RPMI8226 (cell line): ENCODE results near the gene PDGFD.

ENCODE experiments used
- DNase-seq: peaks from one replicate; pipeline ENCODE4 v3.0.0-alpha.2; 2015

Gene PDGFD

GRCh38 chr11:104164028-104164520, at the start of gene PDGFD:
Gene PDGFD, minus strand, starts transcription at chr11:104164147.
- DNase-seq, result peak; percentile 57

DNA sequence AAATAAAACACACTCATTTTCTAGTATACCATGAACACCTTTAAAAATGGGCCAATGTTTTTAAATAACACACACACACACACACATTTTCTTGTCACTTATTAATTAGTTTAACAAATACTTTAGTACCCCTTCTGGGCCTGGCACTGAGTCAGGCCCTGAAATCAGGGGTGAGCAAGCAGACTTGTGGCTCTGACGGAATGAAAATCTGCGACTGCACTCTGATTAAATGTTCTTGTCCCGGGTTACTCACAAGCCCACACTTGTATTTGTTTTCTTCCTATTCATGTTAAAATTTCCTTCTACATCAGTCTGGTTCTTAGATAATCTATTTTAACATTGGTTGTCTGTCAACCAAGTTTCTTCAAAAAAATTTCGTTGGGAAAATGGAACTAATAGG, 43.0 kb upstream of the PDGFD start:
- no peak for DNase-seq

GRCh38 chr11:104205838-104206237, 41.9 kb upstream of the PDGFD start:
- DNase-seq, result no peak

DNA sequence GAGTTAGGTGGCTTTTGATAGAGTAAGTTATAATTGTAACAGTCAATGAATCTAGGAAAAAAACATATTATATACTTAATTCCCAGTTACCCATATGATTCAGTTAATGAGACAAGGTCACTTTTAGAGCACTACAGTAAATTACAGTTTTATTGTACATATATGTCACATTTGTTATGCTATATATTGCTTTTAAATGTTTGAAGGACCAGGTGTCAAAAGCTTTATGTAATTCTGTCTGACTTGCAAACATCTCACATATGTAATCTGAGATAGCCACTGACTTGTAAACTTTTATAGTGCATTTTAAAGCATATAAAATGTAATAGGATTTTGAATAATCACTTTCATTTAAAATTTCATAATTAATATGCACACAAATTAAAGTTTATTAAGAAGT, 36.7 kb upstream of the PDGFD start:
- no peak for DNase-seq

DNA sequence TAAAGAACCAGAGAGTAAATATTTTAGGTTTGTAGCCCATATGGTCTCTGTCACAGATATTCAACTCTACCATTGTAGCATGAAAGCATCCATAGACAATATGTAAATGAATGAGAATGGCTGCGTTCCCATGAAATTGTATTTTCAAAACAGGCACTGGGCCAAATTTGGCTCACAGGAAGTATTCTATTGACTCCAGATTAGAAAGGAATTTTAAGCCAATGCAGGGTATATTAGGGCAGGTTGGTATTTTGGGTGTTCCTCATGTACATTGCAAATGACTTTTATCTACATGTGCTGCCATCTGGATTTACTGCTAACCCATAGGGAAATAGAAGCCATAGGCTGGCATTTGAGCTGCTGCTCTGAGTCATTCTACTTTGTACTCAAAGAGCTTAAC, 35.1 kb upstream of the PDGFD start:
- no peak for DNase-seq

DNA sequence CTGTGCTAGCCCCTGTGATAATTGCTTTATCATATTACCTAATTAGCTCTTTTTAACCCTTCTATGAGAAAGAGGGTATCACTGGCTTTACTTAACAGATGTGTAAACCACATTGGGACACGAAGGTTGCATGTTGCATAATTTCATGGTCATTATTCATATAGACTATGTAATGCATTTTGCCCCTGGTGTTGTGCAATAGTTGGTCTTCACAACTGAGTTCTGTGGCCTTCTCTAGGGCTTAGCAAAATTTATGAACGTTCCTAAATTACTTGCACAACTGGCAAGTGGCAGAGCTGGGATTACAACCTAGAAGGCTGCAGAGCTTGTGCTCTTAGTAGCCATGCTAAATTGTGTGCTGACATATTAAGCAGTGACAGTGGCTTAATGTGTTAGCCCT, 34.6 kb upstream of the PDGFD start:
- DNase-seq, result no peak

DNA sequence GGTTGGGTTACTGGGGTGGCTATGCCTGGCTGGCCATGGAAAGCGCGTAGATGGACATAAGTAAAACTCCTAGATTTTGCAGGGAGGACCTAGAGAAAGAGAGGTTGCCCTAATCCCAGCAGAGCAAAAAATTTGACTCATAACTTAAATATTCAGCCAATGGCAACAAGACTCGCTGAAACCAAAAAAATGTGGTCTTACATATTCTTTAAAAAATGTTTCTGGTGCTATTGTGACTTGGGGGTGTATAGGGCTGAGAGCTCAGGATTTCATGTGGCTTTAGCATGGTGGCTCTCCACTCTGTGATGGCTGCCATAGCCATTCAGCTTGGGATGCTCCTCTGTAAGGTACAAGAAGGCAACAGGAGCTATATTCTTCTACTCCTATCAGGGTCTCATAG, 27.2 kb upstream of the PDGFD start:
- DNase-seq, result no peak

GRCh38 chr11:104183593-104183992, 19.6 kb upstream of the PDGFD start:
- no peak for DNase-seq

DNA sequence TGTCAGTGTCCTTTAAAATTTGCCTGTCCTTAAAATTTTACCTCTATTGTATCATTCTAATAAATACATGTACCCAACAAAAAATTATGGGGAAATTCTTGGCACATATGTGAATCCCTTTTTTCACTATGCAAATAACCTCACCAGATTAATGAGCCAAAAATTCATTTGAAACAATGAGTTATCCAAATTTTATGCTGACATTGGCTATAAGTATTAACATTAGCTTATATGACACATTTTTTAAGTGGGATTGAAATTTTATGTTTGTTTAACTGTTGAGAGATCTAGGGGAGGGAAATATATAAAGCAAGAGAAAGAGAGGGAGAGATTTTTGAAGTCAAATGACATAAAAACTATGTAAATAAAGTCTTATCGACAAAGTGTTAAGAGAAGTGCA, 11.8 kb upstream of the PDGFD start:
- DNase-seq, result no peak

GRCh38 chr11:104169091-104169490, 5.1 kb upstream of the PDGFD start:
- DNase-seq, result no peak

DNA sequence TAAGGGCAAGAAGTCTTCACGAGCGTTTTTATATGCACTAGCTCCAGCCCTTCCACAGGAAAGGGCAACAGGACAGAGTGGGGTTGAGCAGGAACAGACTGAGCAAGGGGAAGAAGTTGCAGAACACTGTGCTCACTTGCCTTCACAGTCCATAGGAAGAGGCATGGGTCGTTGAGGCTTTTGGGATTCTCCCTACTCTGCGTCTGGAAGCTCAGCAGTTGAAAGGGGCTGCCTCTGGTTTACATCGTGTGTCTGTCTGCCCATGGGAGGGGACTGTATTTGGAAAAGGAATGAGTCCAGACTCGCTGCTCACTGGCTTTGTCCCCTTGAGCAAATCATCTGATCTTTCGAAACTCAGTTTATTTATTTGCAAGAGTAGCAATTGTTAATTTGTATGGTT, 1.1 kb upstream of the PDGFD start:
- DNase-seq, result no peak

DNA sequence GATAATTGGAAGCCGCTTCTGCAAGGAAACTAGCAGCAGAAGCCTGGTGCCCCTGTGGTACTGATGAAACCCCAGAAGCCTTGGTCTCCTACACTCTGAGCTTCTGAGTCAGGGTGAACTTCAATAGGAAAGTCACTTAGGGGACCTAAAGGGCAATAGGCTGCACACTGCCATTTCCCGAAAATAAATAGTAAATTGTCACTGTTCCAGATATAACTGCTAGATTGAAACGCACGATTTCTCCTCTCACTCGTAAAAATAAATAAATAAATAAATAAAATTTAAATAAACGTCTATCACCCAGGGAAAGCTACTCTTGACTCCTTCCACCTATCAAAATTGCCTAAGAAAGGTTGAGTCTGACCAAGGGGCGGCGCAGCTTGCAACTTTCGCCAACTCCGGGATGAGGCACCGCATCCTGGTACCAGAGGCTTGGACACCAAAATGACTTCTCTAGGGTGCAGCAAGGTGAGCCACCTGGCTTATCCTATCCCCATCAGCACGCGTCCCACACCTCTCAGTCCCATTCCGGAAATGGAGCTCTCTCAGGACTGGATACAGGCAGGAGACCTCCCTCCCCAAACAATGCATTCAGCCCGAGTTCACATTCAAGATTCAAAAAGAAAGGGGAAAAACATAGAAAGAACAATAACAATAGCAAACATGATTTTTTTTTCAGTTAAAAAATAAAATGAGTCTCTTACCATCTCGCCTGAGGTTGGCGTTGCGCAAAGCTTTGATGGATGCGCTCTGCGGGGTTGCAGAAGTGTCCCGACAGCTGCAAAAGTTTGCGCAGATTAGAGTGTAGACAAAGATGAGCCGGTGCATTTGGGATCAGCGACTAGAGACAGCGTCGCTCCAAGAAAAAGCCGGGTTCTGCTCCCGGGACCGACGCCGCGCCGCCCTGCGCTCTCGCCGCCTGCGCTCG, 583 bp downstream of the PDGFD start:
- DNase-seq, result no peak

GRCh38 chr11:104161751-104162450, 2.0 kb downstream of the PDGFD start:
- DNase-seq, result no peak

- DNase-seq, result no peak
Observed at GRCh38 chr11:104159356-104159755, 4.6 kb downstream of the PDGFD start.

GRCh38 chr11:104155375-104155774, 8.6 kb downstream of the PDGFD start:
- no peak for DNase-seq

GRCh38 chr11:104154296-104154695, 9.7 kb downstream of the PDGFD start:
- DNase-seq, result no peak

DNA sequence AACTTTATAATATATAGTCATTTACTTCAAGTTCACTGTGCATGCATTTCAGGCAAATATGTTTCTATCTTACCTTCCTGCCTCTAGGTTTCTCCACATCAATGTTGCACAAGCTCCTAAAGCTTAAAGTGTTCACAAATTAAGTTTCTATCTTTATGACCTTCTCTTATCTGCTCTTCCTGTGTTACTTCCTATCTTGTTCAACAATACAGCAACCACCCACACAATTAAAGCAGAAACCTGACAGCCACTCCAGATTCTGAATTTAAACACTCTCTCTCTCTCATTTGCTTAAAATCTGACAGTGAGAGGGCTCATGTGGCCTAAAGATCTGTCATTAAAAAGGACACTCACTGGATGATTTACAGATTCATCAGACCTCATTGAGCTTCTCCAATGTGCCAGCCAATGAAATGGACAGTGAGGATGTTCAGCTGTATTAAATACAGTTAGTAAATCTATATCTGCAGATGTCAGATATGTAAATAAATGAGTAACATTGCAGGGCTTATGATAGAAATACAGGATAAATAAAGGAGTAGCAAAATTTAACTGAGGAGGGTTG, 10.9 kb downstream of the PDGFD start:
- DNase-seq, result no peak

- DNase-seq, result no peak
Observed at GRCh38 chr11:104151404-104152204, 12.3 kb downstream of the PDGFD start.

- no peak for DNase-seq
Observed at GRCh38 chr11:104148706-104149105, 15.2 kb downstream of the PDGFD start.

DNA sequence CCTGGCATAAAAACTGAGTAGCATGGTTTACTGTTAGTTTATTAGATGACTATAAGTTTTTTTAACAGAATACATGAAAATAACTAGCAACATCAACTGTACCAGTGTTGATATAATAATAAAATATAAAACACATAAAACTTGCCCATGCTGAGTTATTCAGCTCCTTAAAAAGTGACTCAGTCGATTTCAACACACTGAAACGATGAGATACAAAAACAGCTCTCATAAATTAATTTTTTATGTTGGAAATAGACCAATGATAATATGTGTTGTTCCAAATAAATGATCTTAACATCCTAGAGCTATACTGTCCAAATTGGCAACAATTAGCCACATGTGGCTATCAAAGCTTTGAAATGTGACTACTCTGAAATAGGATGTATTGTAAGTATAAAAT, 15.9 kb downstream of the PDGFD start:
- no peak for DNase-seq

GRCh38 chr11:104146943-104147342, 17.0 kb downstream of the PDGFD start:
- no peak for DNase-seq

DNA sequence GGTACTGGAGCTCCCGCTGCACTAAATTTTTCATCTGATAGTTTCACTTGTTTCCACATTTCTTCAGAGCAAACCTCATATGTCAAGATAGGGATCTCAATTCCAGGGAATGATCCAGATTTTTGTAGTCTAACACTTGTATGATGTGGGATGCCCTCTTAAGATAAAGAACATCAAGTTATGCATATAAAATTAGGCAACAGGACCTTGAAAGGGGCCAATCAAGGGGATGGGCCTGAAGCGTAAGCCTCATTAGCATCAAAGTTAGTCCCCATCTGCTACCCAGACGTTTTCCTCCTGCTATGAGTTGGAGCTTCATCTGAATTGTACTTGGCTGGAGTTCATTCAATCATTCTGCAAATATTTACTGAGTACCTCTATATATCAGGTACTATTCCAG, 17.5 kb downstream of the PDGFD start:
- DNase-seq, result no peak

GRCh38 chr11:104145062-104145461, 18.9 kb downstream of the PDGFD start:
- no peak for DNase-seq
